GM18861 (cell line): Measurements from ENCODE around the gene CBLN1.

Experiments used
- ATAC-seq: cut with Tn5 transposase; IDR thresholded peaks from one replicate; pipeline ENCODE4 v1.9.1; 2021; ENCODE audit not compliant: unreplicated experiment

The CBLN1 gene

DNA sequence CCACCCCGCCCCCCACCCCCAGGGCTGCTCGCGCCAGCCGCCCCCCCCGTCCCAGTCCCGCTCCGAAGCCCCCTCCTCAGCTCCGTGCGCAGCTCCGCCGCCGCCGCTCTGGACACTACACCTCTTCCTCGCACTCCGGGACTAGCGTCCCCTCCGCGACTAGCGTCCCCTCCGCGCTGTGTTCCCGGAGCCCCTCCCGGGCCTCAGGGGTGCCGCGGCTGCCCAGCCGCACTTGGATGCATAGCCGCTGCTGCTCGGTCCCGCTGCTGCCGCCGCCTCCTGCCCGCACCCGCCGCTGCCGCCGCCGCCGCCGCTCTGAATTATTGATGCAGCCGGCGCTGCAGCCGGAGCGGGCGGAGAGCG lies at the start of gene CBLN1:
TSS of gene CBLN1 (minus strand) at position 359 of the 363 bp plus-strand sequence. CDS start 373 bp downstream, outside the sequence.
- ATAC-seq = no peak

DNA sequence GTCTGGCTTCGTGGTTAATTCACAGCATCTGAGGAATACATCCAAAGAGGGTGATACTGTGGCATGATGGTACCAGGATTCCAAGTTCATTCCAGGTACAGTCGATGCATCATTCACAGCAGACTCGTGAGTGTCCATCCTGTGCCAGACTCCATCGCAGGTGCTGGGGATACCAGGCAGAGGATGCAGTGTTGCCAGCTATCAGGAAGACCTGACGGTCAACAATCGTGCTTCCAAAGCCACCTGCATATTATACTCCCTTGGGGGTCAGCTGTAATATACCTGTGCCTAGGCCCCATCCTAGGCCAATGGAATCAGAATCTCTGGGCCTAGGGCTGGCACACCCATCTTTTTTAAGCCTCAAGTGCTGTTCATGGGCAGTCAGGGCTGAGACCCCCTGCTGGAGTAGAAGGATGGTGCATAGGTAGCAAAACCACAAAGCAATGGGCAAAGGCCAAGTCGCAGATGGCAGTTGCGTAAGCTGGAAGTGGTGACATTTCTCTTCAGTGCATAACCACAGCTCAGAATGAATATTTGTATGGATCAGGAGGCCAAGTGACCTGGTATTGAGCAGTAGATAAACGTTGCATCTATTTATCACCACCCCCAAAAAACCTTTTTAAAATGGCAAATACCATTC lies 49.0 kb upstream of the CBLN1 start:
- no peak for ATAC-seq

DNA sequence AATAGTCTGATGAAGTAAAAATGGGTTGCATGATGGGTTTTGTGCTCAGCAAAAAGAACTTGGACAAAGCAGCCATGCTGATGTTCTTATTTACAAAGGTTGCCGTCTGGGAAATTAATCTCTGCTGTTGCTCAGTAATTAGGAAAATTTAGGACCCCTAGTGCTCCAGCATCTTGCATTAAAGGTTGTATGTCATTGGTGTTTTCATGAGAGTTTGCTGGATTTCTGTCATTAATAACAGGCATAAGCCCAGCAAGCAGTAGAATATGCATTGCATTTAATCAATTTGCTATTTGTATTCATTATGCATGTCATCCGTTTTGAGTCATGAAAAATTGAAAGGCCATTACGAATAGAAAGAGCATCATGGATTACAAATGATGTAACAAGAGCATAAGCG lies 46.7 kb upstream of the CBLN1 start:
- no peak for ATAC-seq

DNA sequence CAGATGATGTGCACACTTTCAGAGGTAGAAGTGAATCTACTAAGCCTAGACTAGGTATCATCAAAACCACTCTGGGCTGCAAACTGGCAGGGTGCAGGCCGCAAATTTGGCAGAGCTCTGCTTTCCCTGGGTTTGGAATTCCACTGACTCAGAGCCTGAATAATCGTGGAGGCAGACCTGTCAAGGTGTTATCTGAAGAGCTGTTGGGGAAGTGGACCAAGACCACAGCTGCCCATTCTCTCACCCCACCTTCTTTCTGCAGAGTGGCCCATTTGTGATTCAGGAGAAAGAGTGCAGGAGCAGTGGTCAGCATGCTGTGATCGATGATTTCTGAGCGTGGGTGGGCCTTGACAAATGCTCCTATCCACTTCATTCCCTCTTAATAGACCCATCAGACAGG lies 45.8 kb upstream of the CBLN1 start:
- ATAC-seq = no peak

DNA sequence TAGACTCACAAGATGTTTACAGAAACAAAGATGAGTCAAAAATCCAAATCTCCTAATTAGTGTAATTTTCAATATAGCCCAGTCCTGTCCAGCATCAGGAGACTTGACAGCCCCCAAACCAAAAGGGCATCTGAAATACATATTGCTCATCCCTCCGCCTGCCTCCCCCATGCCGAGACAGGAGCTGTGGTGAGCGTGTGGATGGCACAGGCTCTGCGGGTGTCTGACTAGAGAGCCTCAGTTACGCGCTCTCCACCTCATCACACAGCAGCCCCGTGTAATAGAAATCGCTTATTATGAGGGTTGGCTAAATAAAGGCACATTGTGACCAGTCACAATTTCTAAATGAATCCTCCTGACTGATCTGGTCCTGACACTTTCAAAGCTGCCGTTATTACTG lies 43.1 kb upstream of the CBLN1 start:
- ATAC-seq = no peak

DNA sequence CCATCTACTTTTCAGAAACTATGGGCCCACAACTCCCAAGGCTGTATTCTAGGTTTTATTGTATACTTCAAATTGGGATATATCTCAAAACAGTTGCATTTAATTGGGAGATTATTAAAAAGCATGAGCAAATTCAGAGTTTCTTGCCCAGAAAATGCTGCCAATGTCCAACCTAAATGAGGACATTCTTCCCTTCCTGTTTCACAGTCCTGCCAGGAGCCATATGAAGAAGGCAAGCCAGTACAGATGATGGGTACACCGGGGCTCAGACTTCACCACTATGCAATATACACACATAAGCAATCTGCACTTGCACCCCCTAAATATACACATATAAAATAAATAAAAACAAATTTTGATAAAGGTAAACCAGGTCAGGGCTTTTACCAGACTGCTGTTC lies 34.0 kb upstream of the CBLN1 start:
- no peak for ATAC-seq

DNA sequence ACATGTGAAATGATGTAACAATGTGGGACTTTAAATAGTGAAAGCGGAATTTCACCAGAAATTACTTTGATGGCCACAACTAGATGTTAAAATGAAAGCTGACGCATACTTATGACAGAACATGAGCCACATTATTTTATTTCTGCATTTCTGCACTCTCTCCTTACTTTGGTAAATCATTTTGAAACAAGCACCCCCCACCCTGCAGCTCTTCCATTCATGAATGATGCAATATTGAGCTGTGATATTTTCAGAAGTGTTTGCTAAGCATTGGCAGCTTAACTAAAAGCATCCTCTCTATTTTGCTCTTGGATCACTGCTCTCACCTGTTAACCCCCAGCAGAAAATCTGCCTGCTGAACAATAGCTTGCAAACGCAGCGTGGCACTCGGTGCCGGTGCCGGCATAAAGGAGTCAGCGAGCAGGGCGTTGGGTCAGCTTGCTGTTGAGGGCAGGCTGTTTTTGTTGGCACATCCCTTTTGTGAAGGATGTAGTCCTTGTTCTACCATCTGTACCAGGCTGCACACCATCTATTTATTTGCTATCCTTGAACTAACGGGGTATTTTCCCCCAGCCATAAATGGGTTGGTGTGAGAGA lies 30.8 kb upstream of the CBLN1 start:
- no peak for ATAC-seq

DNA sequence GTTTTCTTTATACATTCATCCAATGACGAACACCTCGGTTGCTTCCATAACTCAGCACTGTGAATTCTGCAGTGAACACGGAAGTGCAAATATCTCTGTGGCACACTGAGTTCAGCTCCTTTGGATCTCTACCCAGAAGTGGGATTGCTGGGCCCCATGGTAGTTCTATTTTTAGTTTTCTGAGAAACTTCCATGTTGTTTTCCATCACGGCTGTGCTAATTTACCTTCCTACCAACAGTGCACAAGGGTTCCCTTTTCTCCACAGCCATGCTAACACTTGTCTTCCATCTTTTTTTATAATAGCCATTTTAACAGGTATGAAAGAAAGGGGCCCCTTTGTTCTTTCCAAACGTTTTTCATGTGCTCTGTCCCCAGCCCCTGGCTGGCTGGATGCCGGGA lies 30.2 kb upstream of the CBLN1 start:
- no peak for ATAC-seq

DNA sequence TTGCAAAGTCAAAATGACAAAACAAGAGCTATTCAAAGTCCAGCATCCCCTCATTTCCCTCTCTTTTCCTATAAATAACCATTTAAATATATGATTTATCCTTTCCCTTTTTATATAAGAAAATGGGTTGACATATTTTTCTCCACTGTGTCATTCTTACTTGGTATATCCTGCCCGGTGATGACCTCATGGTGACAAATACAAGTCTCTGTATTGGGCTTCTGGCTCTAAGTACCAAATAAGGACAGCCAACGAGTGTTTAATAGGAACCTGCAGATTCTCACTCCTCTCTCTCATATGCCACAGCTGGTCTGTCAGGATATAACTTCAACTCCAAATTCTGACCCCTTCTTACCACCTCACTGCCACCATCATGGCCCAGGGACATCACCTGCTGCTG lies 25.5 kb upstream of the CBLN1 start:
- no peak for ATAC-seq

DNA sequence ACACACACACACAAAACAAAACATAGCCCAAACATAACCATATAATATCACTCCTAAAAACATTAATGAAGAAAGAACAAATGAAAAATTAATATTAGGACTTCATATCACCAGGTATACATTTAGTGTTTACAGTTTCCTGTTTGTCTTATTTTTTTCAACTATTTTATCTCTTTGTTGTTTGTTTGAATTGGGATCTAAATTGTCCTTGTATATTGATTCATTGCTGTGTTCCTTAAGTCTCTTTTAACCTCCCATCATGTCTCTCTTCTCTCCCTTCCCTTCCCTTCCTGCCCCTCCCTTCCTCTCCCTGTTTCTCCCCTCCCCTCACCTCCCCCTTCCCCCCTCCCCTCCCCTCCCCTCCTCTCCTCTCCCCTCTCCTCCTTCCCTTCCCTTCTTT lies 23.8 kb upstream of the CBLN1 start:
- no peak for ATAC-seq

DNA sequence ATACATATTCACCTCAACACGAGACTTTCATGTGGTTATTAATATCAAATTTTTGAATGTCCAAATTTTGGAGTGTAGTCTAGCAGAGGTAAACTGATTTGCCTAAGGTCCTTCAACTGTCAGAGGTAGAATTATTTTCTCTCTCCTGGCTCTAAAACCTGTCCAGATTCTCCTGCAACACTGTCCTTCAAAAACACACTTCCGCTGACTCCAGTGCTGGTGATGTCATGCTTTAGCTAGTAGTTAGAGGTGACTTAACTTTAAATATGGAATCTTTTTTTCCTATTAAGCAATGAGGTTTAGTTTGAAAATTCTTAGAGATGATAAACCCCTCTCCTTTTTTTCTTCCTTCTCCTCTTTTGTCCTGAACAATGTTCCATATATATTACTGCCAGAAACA lies 10.8 kb upstream of the CBLN1 start:
- ATAC-seq = no peak

DNA sequence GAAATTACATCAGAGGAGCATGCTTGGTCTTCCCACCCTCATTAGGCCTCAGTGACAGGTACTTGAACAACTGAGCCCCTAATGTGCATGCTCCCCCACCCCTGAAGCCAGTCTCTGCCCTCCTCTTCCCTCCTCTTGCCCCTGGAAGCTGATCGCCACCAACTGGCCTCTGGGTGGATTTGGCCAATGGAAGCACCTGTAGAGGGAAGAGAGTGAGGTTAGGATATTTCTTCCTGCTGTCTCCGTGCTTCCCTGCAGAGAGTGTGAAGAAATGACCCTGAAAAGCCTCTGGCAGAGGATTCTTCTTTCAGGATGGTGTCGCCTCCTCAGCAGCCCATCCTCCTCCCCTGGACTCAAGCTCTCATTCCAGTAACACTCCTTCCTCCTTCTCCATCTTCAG lies 5.9 kb upstream of the CBLN1 start:
- ATAC-seq = no peak

DNA sequence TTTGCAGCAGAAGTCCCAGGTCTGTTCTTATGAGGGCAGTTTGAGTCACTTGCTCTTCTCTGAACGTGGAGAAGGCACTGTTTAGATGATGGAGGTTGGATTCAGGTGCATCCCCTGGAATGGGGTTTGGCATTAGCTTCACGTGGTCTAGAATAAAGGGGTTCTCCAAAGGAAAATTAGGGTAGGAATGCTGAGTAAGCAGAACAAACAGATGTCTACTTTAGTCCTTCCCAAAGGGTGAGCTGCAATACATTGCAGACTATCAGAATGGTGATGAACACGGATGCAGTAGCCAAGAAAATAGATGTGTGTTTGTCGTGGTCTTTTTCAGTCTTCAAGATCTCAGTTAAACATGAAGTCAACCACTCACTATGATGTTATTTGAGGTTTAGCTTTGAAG lies 3.3 kb upstream of the CBLN1 start:
- no peak for ATAC-seq

DNA sequence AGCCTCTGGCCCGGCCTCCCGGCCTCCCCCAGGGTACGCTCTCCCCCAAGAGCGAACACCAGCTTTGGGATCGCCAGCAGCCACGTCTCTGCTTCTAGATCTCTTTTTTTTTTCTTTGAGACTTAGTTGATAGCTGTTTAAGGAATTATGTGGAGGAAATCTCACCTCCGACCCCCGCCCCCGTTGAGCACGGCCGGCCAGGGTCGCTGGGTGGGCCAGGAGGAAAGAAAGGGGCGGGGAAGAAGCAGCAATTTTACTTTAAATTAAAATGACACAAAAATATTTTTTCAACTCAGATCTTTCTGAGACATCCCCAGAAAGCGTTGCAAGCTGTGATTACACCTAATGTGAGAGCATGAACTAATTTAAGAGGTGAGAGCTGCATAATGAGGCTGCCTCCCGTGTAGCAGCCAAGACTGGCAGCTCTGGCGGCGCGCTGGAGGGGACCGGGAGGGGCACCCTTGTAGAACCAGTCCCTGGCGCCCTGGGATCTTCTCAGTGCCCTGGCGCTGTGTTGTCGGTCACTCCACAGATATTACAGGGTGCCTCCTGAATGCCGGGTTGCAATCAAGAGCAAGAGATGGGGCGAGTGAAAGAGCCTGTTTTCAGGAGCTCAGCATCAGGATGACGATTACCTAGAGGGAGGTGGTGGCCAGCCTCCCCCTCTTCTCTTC lies 1.9 kb upstream of the CBLN1 start:
- ATAC-seq = no peak

DNA sequence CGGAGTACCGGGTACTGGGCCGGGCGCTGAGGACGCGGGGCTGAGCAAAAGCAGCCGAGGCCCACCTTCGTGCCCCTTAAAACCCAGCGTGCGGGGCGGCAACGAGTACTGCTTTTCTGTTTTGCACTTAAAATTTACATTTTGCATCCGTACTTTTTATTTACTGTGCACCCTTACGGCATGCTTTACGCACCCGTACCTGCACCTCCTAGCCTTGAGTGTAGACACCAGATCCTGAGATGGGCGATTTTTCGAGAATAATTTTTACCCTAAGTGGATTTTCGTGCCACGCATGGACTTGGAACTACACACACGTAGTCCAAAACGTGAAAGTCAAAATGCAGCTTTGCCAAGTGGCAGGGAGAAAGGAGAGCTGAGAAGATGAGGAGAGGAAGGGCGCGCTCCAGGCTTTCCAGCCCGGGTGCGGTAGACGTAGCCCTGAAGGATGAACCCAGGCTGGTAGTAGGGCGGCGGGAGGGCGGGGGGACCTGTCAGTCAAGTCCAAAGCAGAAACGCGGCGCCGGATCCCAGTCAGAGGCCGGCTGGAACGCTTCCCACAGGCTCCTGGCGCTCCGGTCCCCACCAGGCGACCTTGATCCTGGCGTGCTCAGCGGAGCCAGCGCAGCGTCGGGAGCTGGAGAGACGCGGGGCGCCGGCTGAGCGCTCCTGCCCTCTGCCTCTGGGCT lies 1.2 kb upstream of the CBLN1 start:
- no peak for ATAC-seq

DNA sequence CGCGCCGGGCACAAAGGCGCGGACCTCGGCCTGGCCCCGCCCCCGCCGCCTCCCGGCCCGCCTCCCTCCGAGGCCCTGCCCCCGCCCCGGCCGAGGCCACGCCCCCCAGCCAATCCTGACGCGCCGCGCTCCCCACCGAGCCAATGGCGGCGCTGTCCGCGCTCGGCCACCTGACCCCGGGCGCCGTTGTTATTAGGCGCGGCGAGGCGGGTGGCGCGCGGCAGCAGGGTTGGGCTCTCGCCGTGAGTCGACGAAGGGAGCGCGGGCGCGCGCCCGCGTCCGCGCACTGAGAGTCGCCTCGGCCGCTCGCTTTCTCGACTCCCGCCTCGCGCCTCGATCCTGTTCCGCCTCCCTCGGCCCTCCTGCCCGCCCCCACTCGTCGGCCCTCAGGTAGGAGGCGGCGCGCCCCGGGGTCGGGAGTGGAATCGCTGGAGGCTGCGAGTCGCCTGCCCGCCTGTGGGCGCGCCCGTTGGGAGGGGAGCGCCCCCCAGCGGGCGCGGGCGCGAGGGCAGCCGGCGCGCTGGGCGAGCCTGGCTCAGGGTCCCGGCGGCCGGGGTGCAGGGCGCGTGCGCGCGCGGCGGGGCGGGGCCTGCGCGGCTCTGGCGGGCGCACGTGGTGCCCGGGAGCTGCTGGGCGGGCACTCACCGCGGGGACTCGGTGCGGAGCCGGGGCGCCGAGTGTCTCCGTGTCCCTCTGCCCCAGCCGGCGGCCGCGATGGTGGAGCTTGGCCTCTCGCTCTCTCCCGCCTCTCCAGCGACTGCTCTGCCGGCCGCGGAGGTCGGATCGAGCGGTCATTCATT lies 405 bp upstream of the CBLN1 start:
- ATAC-seq = peak; percentile 81

DNA sequence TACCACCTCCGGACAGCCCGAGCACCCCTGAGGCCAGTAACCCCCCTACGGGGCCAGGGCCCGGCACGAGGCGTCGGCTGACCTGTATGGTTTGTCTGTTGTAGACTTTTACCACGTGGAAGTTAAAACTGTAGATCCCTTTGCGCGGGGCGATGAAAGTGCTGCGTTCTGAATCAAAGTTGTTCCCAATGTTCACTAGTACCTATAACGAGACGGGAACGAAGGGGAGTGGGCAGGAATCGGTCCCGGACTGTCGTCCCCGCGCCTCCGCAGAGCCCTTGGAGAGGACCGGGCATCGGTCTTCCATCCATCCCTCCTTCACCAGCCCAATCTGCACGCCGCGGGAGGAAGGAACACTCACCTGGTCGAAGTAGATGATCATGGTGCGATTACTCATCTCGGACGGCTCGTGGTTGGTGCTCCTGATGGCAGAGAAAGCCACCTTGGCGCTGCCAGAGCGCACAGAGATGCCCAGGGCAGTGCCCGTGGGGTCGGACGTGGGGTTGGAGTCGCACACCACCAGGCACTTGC lies 732 bp downstream of the CBLN1 start:
- ATAC-seq = no peak

DNA sequence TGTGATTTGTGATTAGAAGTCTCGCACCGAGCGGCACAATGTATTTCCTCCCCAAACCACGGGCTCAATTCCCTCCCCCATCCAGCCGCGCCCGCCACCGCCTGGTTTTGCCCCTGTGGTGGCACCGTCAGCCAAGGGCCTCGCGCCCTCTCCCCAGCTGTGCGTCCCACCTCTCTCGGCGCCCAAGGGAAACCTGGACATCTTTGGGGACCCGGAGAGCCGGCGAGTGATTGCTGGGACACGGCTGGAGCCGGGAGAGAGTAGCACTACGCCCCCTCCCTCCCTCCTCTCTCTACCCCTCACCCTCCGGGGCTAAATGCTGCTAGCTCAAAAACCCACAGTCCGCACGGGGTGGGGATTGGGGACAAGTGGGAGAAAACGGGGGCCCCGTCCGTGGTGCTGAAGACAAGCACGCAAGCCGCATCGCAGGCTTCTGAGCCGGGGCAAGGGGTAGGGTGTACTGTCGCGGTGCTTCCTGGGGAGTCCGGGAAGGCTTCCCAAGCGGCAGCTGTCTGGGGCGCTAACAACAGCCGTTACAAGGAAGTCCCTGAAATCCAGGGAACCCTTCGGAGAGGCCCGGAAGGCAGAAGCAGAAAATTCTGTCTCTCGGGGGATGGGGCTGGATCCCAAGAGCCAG lies 1.4 kb downstream of the CBLN1 start:
- ATAC-seq = no peak

DNA sequence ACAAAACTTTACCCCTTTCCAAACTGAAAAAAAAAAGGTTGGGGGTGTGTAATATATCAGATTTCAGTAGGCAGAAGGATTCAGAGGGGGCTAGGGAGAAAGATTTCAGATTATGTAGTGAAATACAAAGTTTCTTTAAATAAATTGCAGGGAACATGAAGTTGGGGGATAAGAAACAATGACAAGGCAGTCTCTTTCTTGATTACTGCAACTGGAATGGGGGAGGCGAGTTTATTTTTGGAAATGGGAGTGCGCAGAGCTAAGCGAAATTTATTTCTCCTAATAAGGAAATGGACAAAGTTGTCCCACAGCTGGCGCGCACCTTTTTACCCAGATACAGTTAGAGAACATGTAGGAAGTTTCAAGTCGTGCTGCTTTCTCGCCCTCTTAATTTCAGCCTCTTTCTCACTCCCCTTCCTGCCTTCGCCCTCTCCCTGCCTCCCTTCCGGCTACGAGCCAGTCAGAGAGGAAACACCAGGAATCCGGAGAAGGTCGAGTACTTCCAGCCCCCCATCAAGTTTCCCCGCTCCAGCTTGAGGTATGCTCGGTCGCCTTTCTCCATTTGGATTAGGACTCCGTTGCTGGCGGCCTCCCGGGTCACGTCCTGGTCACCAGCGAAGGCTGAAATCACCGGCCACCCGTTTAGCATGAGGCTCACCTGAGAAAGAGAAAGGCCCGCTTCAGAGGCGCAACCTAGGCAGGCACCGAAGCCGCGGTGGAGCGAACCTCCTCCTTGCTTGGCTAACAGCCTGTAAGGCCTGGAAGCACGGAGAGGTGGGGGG lies 2.5 kb downstream of the CBLN1 start:
- ATAC-seq = no peak

DNA sequence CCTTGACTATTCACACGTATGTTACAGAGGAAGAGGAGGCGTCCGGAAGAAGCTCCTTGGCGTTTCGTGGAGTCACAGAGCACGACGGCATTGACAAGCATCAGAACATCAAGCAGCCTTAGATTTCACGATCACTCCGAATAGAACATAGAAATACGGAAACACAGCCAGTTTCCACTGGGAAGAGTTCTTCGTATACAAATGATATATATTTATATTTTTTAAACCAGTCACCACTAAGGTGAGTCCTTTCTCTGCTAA lies 3.1 kb downstream of the CBLN1 start:
- ATAC-seq = no peak
